Measurements from ENCODE around the gene ARHGAP26.

ARHGAP26 gene

DNA sequence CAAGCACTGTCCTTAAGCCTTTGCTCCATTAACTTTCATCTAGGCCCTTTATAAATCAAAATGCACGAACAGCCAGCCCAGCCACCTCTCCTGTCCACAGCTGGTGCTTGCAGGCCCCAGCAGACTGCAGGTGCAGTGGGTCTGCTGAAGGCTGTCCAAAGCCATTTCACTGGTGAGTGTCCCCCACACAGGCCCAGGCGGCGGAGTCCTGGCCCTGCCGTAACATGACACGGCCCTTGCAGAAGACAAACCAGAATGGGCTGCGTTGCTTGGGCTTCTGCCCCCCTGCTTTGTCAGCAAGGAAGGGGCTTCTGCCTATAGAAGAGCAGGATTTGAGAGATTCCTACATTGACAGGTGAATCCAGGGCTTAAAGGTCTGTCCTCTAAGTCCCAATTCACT lies 444.7 kb downstream of the ARHGAP26 start:
- no peak for DNase-seq

DNA sequence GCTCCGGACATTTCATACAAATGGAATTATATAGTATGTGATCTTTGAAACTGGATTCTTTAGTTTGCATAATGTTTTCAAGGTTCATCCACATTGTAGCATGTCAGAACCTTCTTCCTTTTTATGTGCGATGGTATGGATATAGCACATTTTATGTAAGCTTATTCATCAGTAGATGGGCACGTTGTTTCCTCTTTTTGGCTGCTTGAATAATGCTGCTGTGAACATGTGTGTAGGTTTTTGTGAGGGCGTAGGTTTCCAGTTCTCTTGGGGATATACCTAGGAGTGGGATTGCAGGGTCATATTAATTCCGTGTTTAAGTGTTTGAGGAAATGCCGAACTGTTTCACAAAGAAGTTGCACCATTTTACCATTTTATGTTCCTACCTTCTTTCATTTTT lies 445.5 kb downstream of the ARHGAP26 start:
- DNase-seq = peak; percentile 74 to 84 (median 83)

DNA sequence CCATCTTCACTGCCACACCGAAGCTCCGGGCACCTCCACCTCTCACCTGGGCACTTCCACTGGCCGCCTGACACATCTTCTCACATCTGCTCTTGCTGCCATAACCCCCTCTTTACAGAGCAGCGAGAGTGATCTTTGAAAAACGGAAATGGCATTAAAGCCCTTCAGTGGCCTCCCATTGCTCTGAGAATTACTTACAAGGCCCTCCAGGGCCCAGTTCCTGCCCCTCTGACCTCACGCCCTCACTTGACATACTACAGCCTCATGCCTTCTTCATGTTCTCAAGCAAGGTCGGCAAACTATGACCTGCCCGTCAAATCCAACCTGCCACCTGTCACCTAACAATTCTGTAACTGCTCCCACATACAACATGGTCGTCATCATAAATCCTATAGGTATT lies 446.0 kb downstream of the ARHGAP26 start:
- DNase-seq = no peak

DNA sequence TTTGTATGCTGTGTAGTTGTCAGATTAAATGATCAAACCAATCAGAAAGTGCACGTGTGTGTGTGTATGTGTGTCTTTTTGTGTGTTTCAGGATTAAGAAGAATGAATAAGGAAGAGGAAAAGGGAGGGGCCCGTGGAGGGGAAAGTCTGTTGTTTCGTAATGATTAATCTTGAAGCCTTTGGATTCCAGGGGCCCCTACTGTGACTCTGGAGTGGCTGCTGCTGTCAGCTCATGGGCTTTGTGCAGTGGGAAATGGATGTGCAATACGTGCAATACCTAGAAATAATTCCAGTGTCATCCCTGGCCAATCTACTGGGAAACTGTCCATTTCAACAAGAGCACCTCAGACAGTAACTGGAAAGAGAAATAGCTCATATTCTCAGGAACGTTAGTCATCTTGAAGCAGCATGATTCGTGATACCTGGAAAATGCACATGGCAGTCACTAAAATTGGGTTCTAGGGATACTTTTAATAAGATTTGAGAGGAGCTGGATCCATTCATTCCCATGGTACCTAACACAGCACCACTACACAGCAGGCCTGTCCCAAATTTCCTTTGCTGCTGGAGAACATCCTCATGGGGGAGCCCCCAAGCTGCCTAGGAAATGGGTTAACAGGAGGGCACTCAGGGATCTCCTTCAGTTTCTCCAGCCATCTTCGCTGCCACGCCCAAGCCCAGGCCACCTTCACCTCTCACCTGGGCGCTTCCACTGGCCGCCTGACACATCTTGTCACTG lies 447.1 kb downstream of the ARHGAP26 start:
- DNase-seq = peak; percentile 65 to 77 (median 73)

DNA sequence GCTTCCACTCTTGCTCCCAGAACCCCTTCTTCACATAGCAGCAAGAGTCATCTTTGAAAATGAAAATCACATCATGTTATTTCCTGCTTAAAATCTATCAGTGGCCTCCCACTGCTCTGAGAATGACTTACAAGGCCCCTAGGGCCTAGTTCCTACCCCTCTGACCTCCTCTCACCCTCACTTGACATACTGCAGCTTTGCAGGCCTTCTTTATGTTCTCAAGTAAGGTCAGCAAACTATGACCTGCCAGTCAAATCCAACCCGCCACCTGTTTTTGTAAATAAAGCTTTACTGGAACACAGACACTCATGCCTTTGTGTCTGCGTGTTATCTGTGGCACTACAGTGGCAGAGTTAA lies 447.6 kb downstream of the ARHGAP26 start:
- no peak for DNase-seq

DNA sequence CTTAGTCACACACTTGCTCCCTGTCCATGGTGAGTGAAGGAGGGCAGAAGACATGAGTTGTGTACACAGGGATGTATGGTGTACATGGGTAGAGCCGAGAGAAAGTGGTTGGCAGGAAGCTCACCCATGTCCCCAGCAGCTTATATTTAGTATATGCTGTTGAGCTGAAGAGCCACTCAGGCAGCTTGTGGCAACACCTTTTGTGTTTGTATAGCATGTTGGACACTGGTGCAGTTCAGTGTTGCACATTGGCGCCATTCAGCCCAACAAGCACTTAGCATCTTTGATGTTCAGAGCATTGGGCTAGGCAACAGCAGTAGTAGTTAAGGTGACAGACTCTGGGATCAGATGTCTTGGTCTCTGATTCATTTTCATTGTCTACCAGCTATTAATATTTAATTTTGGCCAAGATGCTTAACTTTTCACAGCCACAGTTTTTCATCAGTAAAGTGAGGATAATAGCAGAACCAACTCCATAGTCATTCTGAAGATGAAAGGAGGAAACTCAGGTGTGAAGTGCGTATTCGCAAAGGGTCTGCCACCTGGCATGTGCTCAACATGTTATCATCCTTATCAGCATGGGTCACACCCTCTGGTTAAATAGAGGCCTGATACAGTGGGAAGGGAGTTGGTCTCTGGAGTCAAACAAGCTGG lies 448.5 kb downstream of the ARHGAP26 start:
- DNase-seq = no peak

DNA sequence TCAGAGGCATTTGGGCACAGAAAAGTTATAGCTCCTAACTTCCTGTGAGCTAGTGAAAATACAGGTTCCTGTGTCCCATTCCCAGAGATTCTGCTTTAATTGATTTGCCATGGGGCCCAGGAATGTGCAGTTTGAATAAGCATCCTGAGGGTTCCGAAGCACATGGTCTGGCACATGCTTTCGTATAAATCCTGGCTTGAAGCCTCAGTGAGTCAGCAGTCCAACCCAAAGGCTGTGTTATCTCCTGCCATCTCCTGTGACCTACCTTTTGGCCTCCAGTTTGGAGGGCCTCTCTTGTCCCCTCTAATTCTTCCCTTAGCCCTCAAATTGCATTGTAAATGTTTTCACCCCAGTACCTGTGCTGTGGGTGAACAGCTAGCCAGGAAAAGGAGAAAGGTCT lies 449.5 kb downstream of the ARHGAP26 start:
- DNase-seq = no peak

DNA sequence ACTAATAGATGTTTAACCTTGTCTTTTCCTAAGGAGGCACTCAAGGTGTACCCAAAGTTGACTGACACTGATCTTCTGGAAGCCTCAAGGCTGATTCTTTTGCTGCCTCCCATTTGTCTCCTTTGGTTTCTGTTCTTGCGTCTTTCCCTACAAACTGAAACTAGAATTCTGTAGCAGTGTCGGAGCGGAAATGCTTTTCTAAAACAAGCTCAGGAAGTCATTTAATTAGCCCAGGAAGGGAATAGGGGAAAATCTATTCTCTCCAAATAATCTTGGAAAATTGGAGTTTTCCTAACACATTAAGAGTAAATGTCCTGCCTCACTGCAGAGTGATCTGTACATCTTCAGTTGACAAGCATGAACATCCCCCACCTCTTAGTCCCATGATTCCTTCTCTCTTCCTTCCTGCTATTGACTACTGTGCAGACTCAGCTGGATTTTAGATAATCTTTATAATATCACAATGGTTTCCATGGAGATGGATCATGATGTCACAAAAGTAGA lies 450.6 kb downstream of the ARHGAP26 start:
- peak; percentile 39 to 51 (median 41) for DNase-seq

DNA sequence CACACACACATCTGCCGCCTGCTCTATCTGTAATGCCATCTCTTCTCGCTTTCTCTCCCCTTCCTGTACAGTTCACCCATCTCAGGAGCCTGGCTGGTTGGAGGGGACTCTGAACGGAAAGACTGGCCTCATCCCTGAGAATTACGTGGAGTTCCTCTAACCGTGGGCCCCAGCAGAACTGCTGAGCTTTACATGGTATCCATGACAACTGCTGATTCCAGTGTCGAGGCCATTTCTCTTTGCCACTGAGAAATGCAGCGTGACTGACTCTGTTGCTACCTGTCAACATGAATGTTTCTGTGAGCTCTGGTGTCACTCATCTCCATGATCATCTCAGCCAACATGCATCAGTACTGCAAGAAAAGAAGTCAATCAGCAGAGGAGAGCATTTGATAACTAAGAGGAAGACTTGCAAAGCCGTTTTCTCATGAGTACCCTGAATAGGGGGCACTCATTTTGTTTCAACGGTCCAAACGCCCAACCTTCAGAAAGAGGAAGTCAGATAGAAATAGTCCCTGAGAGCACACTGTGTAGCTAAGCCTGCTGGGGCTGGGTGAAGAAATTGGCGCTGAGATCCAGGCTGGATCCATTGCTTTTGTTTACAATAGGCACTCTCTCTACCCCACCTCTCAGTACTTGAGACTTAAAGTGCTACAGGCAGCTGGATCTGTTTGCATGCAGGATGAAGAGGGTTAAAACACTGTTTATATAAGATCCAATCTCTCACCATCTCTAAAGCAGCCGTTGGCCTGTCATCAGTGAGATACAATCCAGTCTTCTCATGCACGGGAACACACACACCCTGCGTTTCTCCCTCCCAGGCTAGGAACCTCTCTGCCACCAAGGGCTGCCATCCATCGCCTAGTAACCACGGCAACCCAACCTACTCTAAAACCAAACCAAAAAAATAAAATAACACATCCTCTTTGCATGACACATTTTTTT lies 452.4 kb downstream of the ARHGAP26 start:
- peak; percentile 52 to 65 (median 56) for DNase-seq

DNA sequence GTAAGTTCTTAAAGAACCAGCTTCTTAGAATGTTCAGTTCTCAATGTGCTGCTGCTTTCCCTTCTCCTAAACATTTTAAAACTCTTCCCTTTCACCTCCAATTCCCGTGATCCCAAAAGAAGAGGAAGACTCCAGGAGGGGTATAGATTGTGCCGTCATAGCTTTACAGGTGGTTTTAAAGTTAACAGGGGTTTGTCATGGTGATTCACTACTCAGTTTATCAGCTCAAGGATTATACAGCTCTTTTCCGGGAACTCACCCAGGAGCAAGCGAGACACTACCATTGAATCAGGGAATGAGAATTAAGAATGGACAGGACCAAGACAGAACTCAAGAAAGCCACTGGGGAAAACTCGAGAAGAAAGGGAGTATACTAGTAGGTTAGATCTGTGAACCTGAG lies 454.5 kb downstream of the ARHGAP26 start:
- DNase-seq = no peak

DNA sequence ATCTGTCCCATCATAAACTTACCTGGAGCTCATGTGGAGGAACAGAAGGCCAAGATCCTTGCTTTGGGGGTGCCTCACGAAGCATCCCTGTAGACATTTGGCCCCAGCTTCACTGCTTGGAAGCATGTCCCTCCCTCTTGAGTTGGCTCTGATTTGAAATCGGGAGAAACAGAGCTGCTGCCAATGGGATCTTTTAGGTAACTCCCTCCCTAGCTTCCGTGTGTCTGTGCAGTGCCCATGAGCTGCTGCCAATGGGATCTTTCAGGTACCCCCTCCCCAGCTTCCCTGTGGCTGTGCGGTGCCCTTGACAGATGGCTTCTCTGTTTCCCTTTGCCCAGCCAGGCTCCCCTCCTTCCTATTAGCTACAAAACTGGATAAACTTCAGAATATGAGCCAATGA lies 455.3 kb downstream of the ARHGAP26 start:
- no peak for DNase-seq

DNA sequence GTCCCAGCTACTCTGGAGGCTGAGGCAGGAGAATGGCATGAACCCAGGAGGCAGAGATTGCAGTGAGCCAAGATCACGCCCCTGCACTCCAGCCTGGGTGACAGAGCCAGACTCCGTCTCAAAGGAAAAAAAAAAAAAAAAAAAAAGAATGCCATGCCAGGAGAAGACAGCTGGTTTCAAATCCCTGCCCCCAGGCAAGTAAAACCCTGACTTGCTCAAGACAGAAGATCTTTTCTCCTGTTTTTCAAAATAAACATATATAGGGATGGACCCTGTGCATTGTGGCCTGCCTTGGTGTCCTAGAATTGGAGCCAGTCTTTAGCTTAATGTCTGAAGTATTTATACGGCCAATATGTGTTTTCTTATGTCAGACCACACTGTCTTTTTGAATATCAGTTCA lies 456.2 kb downstream of the ARHGAP26 start:
- DNase-seq = no peak

DNA sequence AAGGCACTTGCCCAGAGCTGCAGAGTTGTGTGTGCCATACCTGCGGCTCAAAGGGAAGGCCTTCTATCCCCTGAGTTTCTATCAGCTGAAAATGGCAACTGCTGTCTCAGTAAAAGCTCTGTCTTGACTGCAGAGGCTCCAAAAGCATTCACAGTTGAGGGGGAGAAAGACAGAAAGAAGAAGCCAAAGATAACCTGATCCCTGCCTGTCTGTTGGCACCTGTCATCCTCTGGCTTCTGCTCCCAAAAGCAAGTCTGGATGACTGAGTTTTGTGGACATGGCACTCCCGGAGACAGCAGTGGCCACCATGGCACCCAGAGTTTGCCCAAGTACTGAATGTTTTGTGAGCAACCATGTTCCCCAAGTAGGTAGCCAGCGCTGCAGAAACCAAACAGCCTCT lies 456.7 kb downstream of the ARHGAP26 start:
- DNase-seq = no peak

DNA sequence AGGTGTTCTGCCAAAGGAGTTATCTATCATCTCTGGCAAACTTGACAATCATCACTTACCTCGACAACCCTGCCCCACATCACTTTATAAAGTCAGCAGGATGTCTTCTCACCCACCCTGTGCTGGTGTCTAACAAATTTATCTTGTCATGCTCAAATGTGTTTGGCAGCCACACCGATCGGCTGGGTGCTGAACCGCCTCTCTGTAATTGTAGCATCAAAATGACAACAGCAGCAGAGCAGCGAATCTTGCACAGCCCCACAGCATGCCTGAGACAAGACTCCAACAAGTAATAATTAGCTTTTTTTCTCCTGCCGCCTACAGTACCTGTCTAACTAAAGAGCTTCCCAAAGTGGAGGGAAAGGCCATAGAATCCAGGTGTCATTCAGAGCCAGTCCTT lies 457.1 kb downstream of the ARHGAP26 start:
- no peak for DNase-seq

DNA sequence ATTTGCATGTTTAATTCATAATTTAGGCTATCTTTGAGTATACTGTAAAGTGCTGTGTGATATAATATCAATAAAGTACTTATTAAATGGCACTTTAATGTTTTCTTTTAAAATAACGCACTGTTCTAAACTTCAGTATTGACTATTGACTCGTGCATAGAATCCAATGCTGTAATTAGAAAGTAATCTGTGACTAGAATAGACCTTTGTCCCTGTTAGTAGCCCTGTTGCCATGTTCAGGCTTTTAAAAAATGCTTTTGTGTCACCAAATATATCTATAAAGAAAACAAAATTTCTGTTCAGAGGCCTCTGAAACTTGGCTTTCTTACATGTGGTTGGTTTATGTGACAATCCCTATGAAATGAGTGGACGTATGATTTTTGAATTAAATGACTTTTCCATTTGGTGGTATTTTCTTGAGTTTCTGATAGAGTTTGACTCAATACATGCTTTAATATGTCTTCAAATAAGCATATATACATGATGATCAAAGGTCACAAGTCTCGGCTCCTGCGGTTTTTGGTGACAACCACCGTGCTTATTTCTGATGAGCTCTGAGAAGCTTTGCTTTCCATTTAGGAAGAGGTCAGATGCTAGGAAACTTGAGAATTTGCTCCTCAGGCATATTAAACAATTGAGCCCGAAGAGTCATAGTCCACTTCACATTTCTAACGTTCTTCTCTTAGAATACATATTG lies 458.6 kb downstream of the ARHGAP26 start:
- DNase-seq = no peak

DNA sequence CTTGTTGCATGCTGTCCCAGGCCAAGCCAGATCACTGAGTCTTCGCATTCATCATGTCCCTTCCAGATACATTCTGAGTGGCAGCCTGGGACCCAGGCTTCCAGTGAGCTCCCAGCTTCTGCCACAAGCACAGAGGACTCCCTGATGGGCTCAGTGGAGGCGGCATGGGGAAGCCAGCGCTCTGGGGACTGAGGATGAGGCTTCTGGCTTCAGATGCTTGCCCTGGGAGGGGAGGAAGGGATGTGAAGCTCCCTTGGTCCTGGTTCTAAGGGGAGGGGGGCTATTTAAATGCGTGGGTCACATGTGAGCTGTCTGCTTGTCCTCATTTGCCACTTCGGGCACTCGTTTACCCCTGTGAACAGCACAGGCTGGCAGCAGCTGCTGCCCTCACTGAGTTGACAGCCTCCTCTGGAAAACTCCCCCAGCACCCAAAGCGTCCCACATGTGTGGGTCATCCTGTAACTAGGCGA lies 459.3 kb downstream of the ARHGAP26 start:
- DNase-seq = no peak

DNA sequence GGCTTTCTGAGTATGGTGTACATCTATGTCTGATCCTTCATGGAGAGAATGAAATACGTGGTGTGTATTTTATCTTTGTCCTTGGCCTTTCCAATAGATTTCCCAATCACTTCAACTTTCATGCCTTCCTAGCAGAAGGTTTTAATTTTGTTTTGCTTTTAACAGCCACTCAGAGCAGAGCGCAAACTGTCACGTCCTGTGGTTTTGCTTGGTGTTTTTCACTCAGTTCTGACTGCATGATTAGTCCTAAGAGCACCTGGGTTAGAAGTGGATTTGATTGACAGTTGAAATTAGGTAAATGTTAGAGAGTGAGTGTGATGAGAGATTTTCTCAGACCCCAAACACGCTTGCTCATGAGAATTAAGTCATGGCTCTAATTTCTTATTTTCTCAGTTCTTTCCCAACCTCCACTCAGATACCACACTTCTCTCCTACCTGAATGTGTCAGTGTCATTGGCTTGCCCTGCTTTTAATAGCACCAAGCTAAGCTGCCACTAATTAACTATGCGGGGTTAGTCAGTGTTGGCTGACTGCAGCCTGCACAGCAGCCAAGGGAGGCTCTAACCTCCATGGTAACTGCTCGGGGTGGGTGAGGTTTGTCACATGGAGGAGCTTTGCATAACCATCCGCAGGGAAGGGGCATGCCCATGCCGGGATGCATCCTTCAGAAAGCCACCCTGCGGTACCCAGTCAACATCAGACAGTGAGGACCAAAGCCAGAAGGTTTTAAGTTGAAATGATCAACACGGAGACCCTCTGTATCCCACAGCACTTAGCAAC lies 459.9 kb downstream of the ARHGAP26 start:
- no peak for DNase-seq

DNA sequence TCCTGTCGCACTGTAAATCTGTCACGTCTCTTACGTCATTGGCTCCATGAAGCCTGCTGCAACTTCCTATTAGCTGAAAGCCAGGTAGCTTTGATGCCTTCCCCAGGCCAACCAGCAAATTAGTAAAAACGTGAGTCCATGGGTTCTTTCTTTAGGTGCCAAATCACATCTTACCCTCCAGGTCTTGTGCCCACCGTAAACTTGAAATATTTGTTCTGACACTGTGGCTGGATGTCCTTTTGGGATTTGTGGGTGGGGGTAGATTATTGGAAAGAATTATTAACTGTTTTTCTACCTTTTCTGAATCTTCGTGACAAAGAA lies 460.5 kb downstream of the ARHGAP26 start:
- DNase-seq = no peak

DNA sequence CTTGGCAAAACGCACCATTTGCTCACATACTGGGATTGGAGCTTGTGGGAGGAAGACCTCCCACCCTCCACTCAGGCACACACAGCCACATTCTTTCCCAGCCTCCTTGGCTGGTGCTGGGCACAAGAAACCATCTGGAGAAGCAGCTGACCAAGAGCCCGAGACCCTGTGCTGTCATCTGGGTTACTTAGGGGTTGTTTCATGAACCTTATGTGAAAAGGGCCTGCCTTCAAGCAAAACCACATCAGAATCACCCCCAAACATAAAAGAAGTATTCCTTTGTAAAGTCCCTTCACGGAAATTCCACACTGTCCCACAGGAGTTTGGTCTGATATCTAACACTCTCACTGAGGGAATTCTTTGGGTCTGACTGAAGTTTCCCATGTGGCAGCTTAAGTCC lies 461.2 kb downstream of the ARHGAP26 start:
- DNase-seq = no peak

DNA sequence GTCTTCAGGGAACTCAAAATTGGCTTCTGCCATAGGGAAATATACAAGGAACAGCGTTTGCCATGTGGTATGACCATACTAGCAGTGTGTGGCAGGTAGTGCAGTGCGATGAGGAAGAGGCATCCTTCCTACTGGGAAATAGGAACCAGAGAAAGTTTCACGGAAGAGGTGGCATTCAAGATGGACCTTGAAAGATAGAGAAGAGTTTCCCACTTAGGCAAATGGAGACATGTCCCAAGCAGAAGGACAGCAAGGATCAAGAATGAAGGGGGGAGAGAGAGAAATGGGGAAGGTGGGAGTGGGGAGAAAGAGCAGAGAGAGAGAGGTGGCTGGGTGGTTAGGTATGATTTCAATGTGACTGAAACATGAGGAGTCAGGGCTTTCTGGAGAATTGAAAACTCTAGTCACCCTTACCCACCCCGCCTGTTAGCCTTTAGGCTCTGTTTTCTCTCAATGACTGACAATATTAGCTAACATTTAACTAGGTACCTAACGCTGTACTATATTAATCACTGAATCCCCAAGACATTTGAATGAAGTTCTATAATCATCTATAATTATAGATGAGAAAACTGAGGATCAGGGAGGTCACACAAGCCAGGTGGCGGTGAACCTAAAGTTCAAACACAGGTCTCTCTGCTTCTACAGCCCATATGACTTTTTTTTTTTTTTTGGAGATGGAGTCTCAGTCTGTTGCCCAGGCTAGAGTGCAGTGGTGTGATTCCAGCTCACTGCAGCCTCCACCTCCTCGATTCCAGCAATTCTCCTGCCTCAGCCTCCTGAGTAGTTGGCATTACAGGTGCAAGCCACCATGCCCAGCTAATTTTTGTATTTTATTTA lies 462.0 kb downstream of the ARHGAP26 start:
- DNase-seq = no peak

DNA sequence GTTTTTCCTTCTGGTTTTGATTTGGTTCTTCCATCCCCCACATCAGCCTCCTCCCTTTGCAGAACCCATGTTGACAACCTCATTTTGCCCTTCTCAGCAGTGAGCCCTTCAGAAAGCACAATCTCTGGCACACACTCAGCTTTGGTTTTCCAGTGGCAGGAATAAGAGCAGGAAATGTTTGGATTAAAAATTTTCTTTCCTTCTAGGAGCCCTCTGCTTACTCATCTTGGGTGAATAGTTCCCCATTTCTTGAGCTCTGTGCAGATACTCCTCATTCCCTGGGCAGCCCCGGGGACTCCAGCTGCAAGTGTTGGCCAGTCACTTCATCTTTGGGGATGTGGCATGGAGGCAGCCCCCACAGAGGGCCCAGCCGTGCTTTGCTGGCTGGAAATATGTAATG lies 462.9 kb downstream of the ARHGAP26 start:
- peak; percentile 81 to 85 (median 84) for DNase-seq
